CD4-positive, alpha-beta T cell treated with Interleukin-1 beta for 1 hour (primary cell): ENCODE measurements around the gene PTRHD1.

Experiments
- DNase-seq, 2 donors: peaks; one replicate each; pipeline ENCODE4 v3.0.0-alpha.2; 2020 to 2022

PTRHD1 gene

DNA sequence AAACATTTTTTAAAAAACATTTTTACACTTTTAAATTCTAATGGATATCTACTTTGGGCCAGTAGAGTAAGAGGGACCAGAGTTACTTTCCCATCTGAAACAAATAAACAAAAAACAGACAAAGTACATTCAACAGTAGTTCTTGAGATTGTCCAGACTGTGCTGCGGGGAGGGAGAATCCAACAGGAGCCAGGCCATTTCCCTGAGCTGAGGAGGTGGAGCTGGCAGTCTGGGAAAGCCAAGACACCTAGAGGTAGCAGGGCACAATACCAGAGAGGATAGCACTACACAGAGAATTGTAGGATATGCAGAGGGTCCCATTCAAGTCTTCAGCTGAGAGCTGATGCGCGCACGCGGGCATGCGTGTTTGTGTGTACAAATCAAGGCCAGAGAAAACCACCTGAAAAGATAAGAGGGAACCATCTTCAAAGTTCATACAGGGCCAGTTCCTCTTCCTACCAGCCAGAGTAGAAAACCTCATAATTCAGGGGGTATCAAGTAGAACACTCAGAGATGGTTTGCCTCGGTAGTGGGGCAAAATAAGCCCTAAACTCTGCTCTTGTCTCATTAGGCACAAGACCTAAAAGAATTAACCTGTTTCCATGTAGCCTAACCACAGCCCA lies 44.0 kb downstream of the PTRHD1 start:
- no peak for DNase-seq

DNA sequence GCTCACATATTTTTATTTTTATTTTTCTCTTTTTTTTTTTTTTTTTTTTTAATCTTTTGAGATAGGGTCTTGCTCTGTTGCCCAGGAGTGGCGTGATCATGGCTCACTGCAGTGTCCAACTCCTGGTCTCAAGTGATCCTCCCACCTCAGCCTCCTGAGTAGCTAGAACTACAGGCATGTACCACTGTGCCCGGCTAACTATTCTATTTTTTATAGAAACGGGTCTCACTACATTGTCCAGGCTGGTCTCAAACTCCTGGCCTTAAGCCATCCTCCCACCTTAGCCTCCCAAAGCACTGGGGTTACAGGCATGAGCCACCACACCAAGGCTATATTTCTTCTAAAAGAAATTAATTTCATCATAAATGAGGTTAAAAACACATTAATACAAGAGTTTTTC lies 45.9 kb downstream of the PTRHD1 start:
- DNase-seq = no peak

- DNase-seq = no peak
These were observed 47.4 kb downstream of the PTRHD1 start for GRCh38 chr2:24745825-24746224.

GRCh38 chr2:24744356-24744755 lies 48.8 kb downstream of the PTRHD1 start:
- DNase-seq = no peak

DNA sequence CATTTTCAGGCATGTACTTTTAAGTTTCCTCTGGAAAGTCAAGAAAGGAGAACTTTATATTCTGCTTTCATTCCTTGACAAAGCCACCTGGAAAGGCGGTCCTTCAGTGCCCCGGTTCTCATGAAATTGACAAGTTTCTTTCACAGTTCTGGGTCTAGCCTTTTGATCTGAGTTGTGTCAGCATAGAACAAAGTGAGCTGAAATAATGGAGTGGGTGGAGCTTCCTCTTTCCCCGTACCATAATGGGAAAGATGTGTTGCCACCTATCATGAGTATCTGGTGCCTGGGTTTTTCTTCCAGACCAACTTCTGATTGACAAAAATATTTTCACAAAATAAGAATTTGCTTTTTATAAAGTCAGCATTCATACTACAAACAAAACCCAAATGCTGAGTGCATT lies 49.3 kb downstream of the PTRHD1 start:
- DNase-seq = no peak

GRCh38 chr2:24742730-24743129 lies 50.5 kb downstream of the PTRHD1 start:
- DNase-seq = no peak

- no peak for DNase-seq
These were observed 53.0 kb downstream of the PTRHD1 start for GRCh38 chr2:24740142-24740541.
